Measurements from ENCODE around the gene FAM50A.

- TF ChIP-seq EZH2 (IDR thresholded peaks at IDR 0.05; ENCODE audit: insufficient read depth, poor library complexity, severe bottlenecking) (no peak), EZH2phosphoT487 (IDR thresholded peaks at IDR 0.05; ENCODE audit: insufficient read depth, low read depth) (no peak)
Observed at GRCh38 chrX:154482786-154483185, 38.8 kb downstream of the FAM50A start.
